Right kidney (tissue), 1 donor: ENCODE measurements around the gene MTRF1.
"Not testable (repeated sequence)": the region's sequence is repeated elsewhere in the genome, so short reads cannot be mapped to it uniquely, and the experiment has no call there.

Source experiments
- DNase-seq: peaks from one replicate; pipeline ENCODE4 v3.0.0-alpha.2; 2016

MTRF1 gene

GRCh38 chr13:41177616-41178015 lies 85.8 kb downstream of the MTRF1 start:
- no peak for DNase-seq

GRCh38 chr13:41175576-41175975 lies 87.8 kb downstream of the MTRF1 start:
- DNase-seq, result not testable (repeated sequence)
